HFF-Myc (cell line): Measurements from ENCODE around the gene GATAD2A.
"Not testable (repeated sequence)": the region's sequence is repeated elsewhere in the genome, so short reads cannot be mapped to it uniquely, and the experiment has no call there.

ENCODE experiments used
- DNase-seq: peaks from one replicate; pipeline ENCODE4 v3.0.0-alpha.2; 2011; ENCODE audit warnings: low read depth; ENCODE audit errors: extremely low read depth
- H3K4me3 ChIP-seq: replicated peaks from 2 replicates; pipeline ENCODE4 v1.5.1; 2011; ENCODE audit warnings: low read depth, mild to moderate bottlenecking, control low read depth, low read length
- CTCF ChIP-seq: IDR thresholded peaks from 2 replicates; pipeline ENCODE4 v1.5.1; 2012; ENCODE audit warnings: mild to moderate bottlenecking, low read depth, low read length, control low read depth; ENCODE audit errors: missing control alignments

The GATAD2A gene

GRCh38 chr19:19468424-19469050 is 63.1 kb downstream of the GATAD2A start:
- TF ChIP-seq CTCF: no peak
- no peak for DNase-seq
- H3K4me3 ChIP-seq: no peak overlapping the region

- no peak overlapping the region for H3K4me3 ChIP-seq
- no peak for TF ChIP-seq CTCF
- no peak for DNase-seq
Measured at GRCh38 chr19:19470579-19470978, 65.1 kb downstream of the GATAD2A start.

GRCh38 chr19:19471682-19472081 is 66.2 kb downstream of the GATAD2A start:
- H3K4me3 ChIP-seq: no peak overlapping the region
- no peak for DNase-seq
- TF ChIP-seq CTCF: no peak

- H3K4me3 ChIP-seq, DNase-seq: not testable (repeated sequence)
Measured at GRCh38 chr19:19472106-19472505, 66.6 kb downstream of the GATAD2A start.

GRCh38 chr19:19475015-19475765 is 69.7 kb downstream of the GATAD2A start:
- no peak overlapping the region for H3K4me3 ChIP-seq
- TF ChIP-seq CTCF: no peak
- no peak for DNase-seq

- no peak for DNase-seq
- TF ChIP-seq CTCF: peak; percentile 49
- H3K4me3 ChIP-seq: no peak overlapping the region
Measured at GRCh38 chr19:19475849-19476828, 70.7 kb downstream of the GATAD2A start.
